Activated gamma-delta T cell treated with Interleukin-2 at 50 U/mL for 16 hours (primary cell): ENCODE measurements around the gene IL11.
A peak's percentile ranks its signal among the peaks of the same experiment; 100 is the strongest.
"Not testable (repeated sequence)": the region's sequence is repeated elsewhere in the genome, so short reads cannot be mapped to it uniquely, and the experiment has no call there.

Source experiments
- DNase-seq: peaks from one replicate; pipeline ENCODE4 v3.0.0-alpha.2; 2020

The IL11 gene

GRCh38 chr19:55348317-55349034 is 21.8 kb downstream of the IL11 start:
- no peak for DNase-seq

GRCh38 chr19:55347442-55348009 is 22.7 kb downstream of the IL11 start:
- no peak for DNase-seq

GRCh38 chr19:55346725-55347441 is 23.4 kb downstream of the IL11 start:
- no peak for DNase-seq

- DNase-seq = no peak
Observed at GRCh38 chr19:55345818-55346724, 24.2 kb downstream of the IL11 start.

GRCh38 chr19:55345101-55345817 is 25.0 kb downstream of the IL11 start:
- no peak for DNase-seq

- no peak for DNase-seq
Observed at GRCh38 chr19:55344444-55344843, 25.8 kb downstream of the IL11 start.

GRCh38 chr19:55341595-55342531 is 28.4 kb downstream of the IL11 start:
- no peak for DNase-seq

- no peak for DNase-seq
Observed at GRCh38 chr19:55341171-55341588, 29.1 kb downstream of the IL11 start.

GRCh38 chr19:55340784-55341147 is 29.5 kb downstream of the IL11 start:
- no peak for DNase-seq

GRCh38 chr19:55339889-55340783 is 30.1 kb downstream of the IL11 start:
- DNase-seq = no peak

- DNase-seq = peak; percentile 100
Observed at GRCh38 chr19:55339105-55339888, 31.0 kb downstream of the IL11 start, which contains the start of gene KMT5C. TSS of gene KMT5C (plus strand) at chr19:55339876. CDS start at chr19:55341937, 2,061 bp downstream.

- no peak for DNase-seq
Observed at GRCh38 chr19:55336101-55336500, 34.2 kb downstream of the IL11 start.

GRCh38 chr19:55333870-55334269 is 36.4 kb downstream of the IL11 start:
- no peak for DNase-seq

- not testable (repeated sequence) for DNase-seq
Observed at GRCh38 chr19:55329791-55330190, 40.5 kb downstream of the IL11 start.

GRCh38 chr19:55328774-55329318 is 41.4 kb downstream of the IL11 start:
- DNase-seq = not testable (repeated sequence)

GRCh38 chr19:55325172-55325571 is 45.1 kb downstream of the IL11 start, which contains the start of gene TMEM150B:
TSS of gene TMEM150B (minus strand) at chr19:55325341. CDS start at chr19:55321036, 4,305 bp downstream.
- DNase-seq = no peak

- no peak for DNase-seq
Observed at GRCh38 chr19:55324662-55325061, 45.6 kb downstream of the IL11 start.

- DNase-seq = no peak
Observed at GRCh38 chr19:55322204-55322885, 47.9 kb downstream of the IL11 start.
